GM18868 (cell line): ENCODE data around the gene TMEM273.
A peak's percentile ranks its signal among the peaks of the same experiment; 100 is the strongest.

Experiments used
- ATAC-seq: cut with Tn5 transposase; IDR thresholded peaks from one replicate; pipeline ENCODE4 v1.9.1; 2021; ENCODE audit warnings: mild to moderate bottlenecking, moderate library complexity; ENCODE audit not compliant: unreplicated experiment

TMEM273 gene

GRCh38 chr10:49177391-49178355 lies 10.5 kb downstream of the TMEM273 start:
- ATAC-seq = peak; percentile 81

GRCh38 chr10:49176310-49177268 lies 11.6 kb downstream of the TMEM273 start:
- no peak for ATAC-seq

- no peak for ATAC-seq
These were observed 12.4 kb downstream of the TMEM273 start for GRCh38 chr10:49175587-49176309.

GRCh38 chr10:49174926-49175500 lies 13.2 kb downstream of the TMEM273 start:
- no peak for ATAC-seq

GRCh38 chr10:49174261-49174925 lies 13.8 kb downstream of the TMEM273 start:
- no peak for ATAC-seq

GRCh38 chr10:49173853-49174252 lies 14.3 kb downstream of the TMEM273 start:
- no peak for ATAC-seq

- ATAC-seq = no peak
These were observed 14.9 kb downstream of the TMEM273 start for GRCh38 chr10:49173201-49173772.

GRCh38 chr10:49172777-49173132 lies 15.4 kb downstream of the TMEM273 start:
- no peak for ATAC-seq

- peak; percentile 40 for ATAC-seq
These were observed 16.0 kb downstream of the TMEM273 start for GRCh38 chr10:49172061-49172776.

GRCh38 chr10:49171326-49172060 lies 16.7 kb downstream of the TMEM273 start:
- no peak for ATAC-seq

- no peak for ATAC-seq
These were observed 17.4 kb downstream of the TMEM273 start for GRCh38 chr10:49170632-49171325.

- ATAC-seq = no peak
These were observed 18.4 kb downstream of the TMEM273 start for GRCh38 chr10:49169776-49170175.

GRCh38 chr10:49168831-49169500 lies 19.2 kb downstream of the TMEM273 start:
- no peak for ATAC-seq

- no peak for ATAC-seq
These were observed 20.0 kb downstream of the TMEM273 start for GRCh38 chr10:49168171-49168540.

GRCh38 chr10:49167425-49168170 lies 20.6 kb downstream of the TMEM273 start:
- ATAC-seq = no peak
